K562 (cell line): Measurements from ENCODE around the gene UBTD1. TPM values are rescaled to one million over a fixed set of nuclear protein-coding genes. Genes with fewer than 3 reads are reported as not detected.

Experiments
- ARID4B ChIP-seq: sonication (generic); formaldehyde crosslinking; IDR thresholded peaks from 2 replicates; pipeline ENCODE4 v1.8.0; 2022; ENCODE audit warnings: mild to moderate bottlenecking, missing genetic modification reagents
- DDX20 ChIP-seq: fragments of 450-650 bp; IDR thresholded peaks from 2 replicates; pipeline ENCODE4 v1.6.1; 2016; ENCODE audit warnings: missing genetic modification characterization, low read depth, mild to moderate bottlenecking, missing compliant biosample characterization, moderate library complexity
- E2F5 ChIP-seq: sonication (generic); formaldehyde crosslinking; IDR thresholded peaks from 2 replicates; pipeline ENCODE4 v1.8.0; 2022; ENCODE audit warnings: mild to moderate bottlenecking, missing genetic modification reagents
- FOXK2 ChIP-seq, 2 experiments: fragments of 450-650 bp; IDR thresholded peaks in 1 of 2; conservative IDR thresholded peaks in 1 of 2; 2 replicates each; pipeline ENCODE4 v1.6.1; 2016; ENCODE audit warnings: low read depth in 2 of 2, mild to moderate bottlenecking in 1 of 2
- HOMEZ ChIP-seq: fragments of 250-450 bp; sonication (Bioruptor Pico); IDR thresholded peaks from 2 replicates; pipeline ENCODE4 v1.4.0; 2020; ENCODE audit warnings: mild to moderate bottlenecking, moderate library complexity
- MAZ ChIP-seq, 2 experiments: fragments of 450-650 bp in 1 of 2; sonication (generic) in 1 of 2; formaldehyde crosslinking; IDR thresholded peaks in 1 of 2; conservative IDR thresholded peaks in 1 of 2; 2 replicates each; pipeline versions ENCODE4 v1.4.0 to v1.5.0; 2020; ENCODE audit warnings: mild to moderate bottlenecking in 1 of 2, missing genetic modification reagents in 1 of 2
- MEF2A ChIP-seq: IDR thresholded peaks from 2 replicates; pipeline ENCODE4 v1.6.1; 2011; ENCODE audit warnings: low read depth, mild to moderate bottlenecking, low read length, moderate library complexity; ENCODE audit not compliant: control insufficient read depth
- MEIS2 ChIP-seq: fragments of 450-650 bp; IDR thresholded peaks from 2 replicates; pipeline ENCODE4 v1.6.1; 2014; ENCODE audit warnings: mild to moderate bottlenecking; ENCODE audit not compliant: partially characterized antibody
- NFXL1 ChIP-seq: fragments of 450-650 bp; formaldehyde crosslinking; IDR thresholded peaks from 2 replicates; pipeline ENCODE4 v1.4.0; 2021; ENCODE audit warnings: mild to moderate bottlenecking
- PHF8 ChIP-seq: fragments of 200-600 bp; sonication (generic); IDR thresholded peaks from 2 replicates; pipeline ENCODE4 v1.6.1; 2012; ENCODE audit warnings: mixed run types, mild to moderate bottlenecking, inconsistent platforms, low read length, moderate library complexity, borderline replicate concordance
- POLR2AphosphoS5 ChIP-seq: IDR thresholded peaks from 2 replicates; pipeline ENCODE4 v1.6.1; 2011; ENCODE audit warnings: mild to moderate bottlenecking, low read depth, low read length, moderate library complexity; ENCODE audit not compliant: control insufficient read depth, insufficient read depth
- PRMT5 ChIP-seq: sonication (generic); formaldehyde crosslinking; IDR thresholded peaks from 2 replicates; pipeline ENCODE4 v1.5.0; 2020; ENCODE audit warnings: missing genetic modification reagents
- RB1 ChIP-seq: fragments of 450-650 bp; IDR thresholded peaks from 2 replicates; pipeline ENCODE4 v1.6.1; 2017; ENCODE audit warnings: low read depth, mild to moderate bottlenecking
- SP1 ChIP-seq: sonication (generic); formaldehyde crosslinking; IDR thresholded peaks from 2 replicates; pipeline ENCODE4 v1.8.1; 2022; ENCODE audit warnings: mild to moderate bottlenecking, missing genetic modification reagents
- SUPT5H ChIP-seq: fragments of 450-650 bp; IDR thresholded peaks from 2 replicates; pipeline ENCODE4 v1.6.1; 2016
- VEZF1 ChIP-seq: fragments of 200-800 bp; sonication (Bioruptor generic); IDR thresholded peaks from 2 replicates; pipeline ENCODE4 v1.6.1; 2017; ENCODE audit warnings: missing genetic modification characterization, missing compliant biosample characterization
- ZNF507 ChIP-seq: conservative IDR thresholded peaks from 2 replicates; pipeline ENCODE4 v1.6.1; 2017; ENCODE audit warnings: missing genetic modification characterization, missing compliant biosample characterization
- ZNF561 ChIP-seq: fragments of 450-650 bp; formaldehyde crosslinking; conservative IDR thresholded peaks from 2 replicates; pipeline ENCODE4 v1.4.0; 2020; ENCODE audit warnings: mild to moderate bottlenecking, moderate library complexity
- ZNF644 ChIP-seq: fragments of 200-800 bp; sonication (Bioruptor generic); IDR thresholded peaks from 2 replicates; pipeline ENCODE4 v1.6.1; 2016; ENCODE audit warnings: low read depth, missing genetic modification characterization, missing compliant biosample characterization
- polyA plus RNA-seq, 8 experiments: library from polyadenylated mRNA; depleted of rRNA in 4 of 8; stranded (reverse) in 5 of 8; unstranded in 3 of 8; fragments of >200 nt; fragmentation: Nextera tagmentation in 2 of 8; fragmentation: Illumina TruSeq in 1 of 8; extraction: Ambion mirVana in 2 of 8; extraction: Trizol in 1 of 8; gene quantifications; 2 replicates each; pipeline versions ENCODE4 v1.2.1 to v1.2.3, GENCODE V29; 2011 to 2014; ENCODE audit warnings: inconsistent platforms in 1 of 8, missing spikeins in 1 of 8
- total RNA-seq, 7 experiments: library from RNA; depleted of rRNA in 6 of 7; stranded (reverse); fragments of >200 nt in 6 of 7; fragmentation: Illumina TruSeq in 2 of 7; extraction: Trizol in 2 of 7; gene quantifications; 2 replicates each; pipeline versions ENCODE4 v1.2.1 to v1.2.3, GENCODE V29; 2011 to 2021; ENCODE audit warnings: low replicate concordance in 1 of 7

The UBTD1 gene
- total and polyA plus RNA-seq, 9 of the 15 experiments (the other 6 are each of a cell fraction or from before 2014, with no cell fraction given), result 0.08 to 1.6 (median 0.81) TPM; not detected in 1

- no peak for TF ChIP-seq DDX20 (tag)
- TF ChIP-seq MEIS2, result peak; percentile 50
- peak in 1 of 2 experiments; percentile 63; a peak in 3 of 4 replicates for TF ChIP-seq MAZ (CRISPR knock-in tag; conservative IDR thresholded peaks at IDR 0.05 in 1 of 2, IDR thresholded peaks at IDR 0.05 in 1 of 2)
- TF ChIP-seq ZNF561 (CRISPR knock-in tag), result no peak
- TF ChIP-seq VEZF1 (CRISPR knock-in tag), result peak; percentile 76
- TF ChIP-seq SUPT5H, result peak; percentile 89
- 0 out of 2 replicates have a peak, but pooled peaks have one; percentile 45 for TF ChIP-seq POLR2AphosphoS5
- TF ChIP-seq MEF2A, result no peak
- no peak for TF ChIP-seq ZNF507
- TF ChIP-seq SP1, result peak; percentile 83
- TF ChIP-seq RB1, result peak; percentile 73; the same call in 1 of the 2 replicates
- peak; percentile 61; the same call in 1 of the 2 replicates for TF ChIP-seq ZNF644 (tag)
- TF ChIP-seq FOXK2 (conservative IDR thresholded peaks at IDR 0.05 in 1 of 2, IDR thresholded peaks at IDR 0.05 in 1 of 2; ENCODE audit: low read depth in 2 of 2), result no peak; a peak in 1 of 4 replicates
- TF ChIP-seq E2F5 (CRISPR knock-in tag), result 0 out of 2 replicates have a peak, but pooled peaks have one; percentile 59
- no peak for TF ChIP-seq PRMT5 (CRISPR knock-in tag)
- peak; percentile 79; the same call in 1 of the 2 replicates for TF ChIP-seq PHF8
- 0 out of 2 replicates have a peak, but pooled peaks have one; percentile 14 for TF ChIP-seq ARID4B (CRISPR knock-in tag)
- TF ChIP-seq HOMEZ (CRISPR knock-in tag), result no peak
- TF ChIP-seq NFXL1 (CRISPR knock-in tag), result no peak
Observed at GRCh38 chr10:97498076-97498840, 466 bp upstream of the UBTD1 start, which contains the start of gene MMS19 (continued).
